T-helper 2 cell treated with Interferon-gamma antibody and Interleukin-4, amounts not matched to agents 5 μg/mL and 100 μg/mL, for 36 hours (primary cell): ENCODE measurements around the gene USF1.

Source experiments
- DNase-seq: peaks from one replicate; pipeline ENCODE4 v3.0.0; 2021; ENCODE audit warnings: low spot score
- H3K27ac Mint-ChIP-seq: one replicate; pipeline ENCODE4 v1.8.0; 2021; ENCODE audit warnings: mild to moderate bottlenecking, mixed read lengths
- H3K27me3 Mint-ChIP-seq: one replicate; pipeline ENCODE4 v1.8.0; 2021; ENCODE audit warnings: low read depth, mixed read lengths
- H3K36me3 Mint-ChIP-seq: one replicate; pipeline ENCODE4 v1.8.0; 2021; ENCODE audit warnings: low read depth, mixed read lengths
- H3K4me1 Mint-ChIP-seq: one replicate; pipeline ENCODE4 v1.8.0; 2021; ENCODE audit warnings: low read depth, mixed read lengths
- H3K4me3 Mint-ChIP-seq: one replicate; pipeline ENCODE4 v1.8.0; 2022; ENCODE audit warnings: mild to moderate bottlenecking, moderate library complexity, mixed read lengths
- H3K9me3 Mint-ChIP-seq: one replicate; pipeline ENCODE4 v1.8.0; 2021; ENCODE audit warnings: mixed read lengths

The USF1 gene

GRCh38 chr1:161083748-161084596 is 38.2 kb upstream of the USF1 start:
- Mint-ChIP-seq H3K36me3 (no peaks in the 10 kb centered on the region), H3K4me1 (peaks cover 6% of the 10 kb centered on the region), H3K27me3 (no peaks in the 10 kb centered on the region), H3K9me3 (no peaks in the 10 kb centered on the region), H3K27ac (no peak overlapping the region), H3K4me3 (no peak overlapping the region)
- DNase-seq: no peak

GRCh38 chr1:161082996-161083747 is 37.4 kb upstream of the USF1 start:
- no peak for DNase-seq
- Mint-ChIP-seq H3K36me3 (no peaks in the 10 kb centered on the region), H3K27me3 (no peaks in the 10 kb centered on the region), H3K4me1 (peaks cover 6% of the 10 kb centered on the region), H3K9me3 (no peaks in the 10 kb centered on the region), H3K27ac (no peak overlapping the region), H3K4me3 (no peak overlapping the region)

GRCh38 chr1:161082483-161082882 is 36.7 kb upstream of the USF1 start:
- H3K4me1 Mint-ChIP-seq: peaks cover 6% of the 10 kb centered on the region
- H3K36me3 Mint-ChIP-seq: no peaks in the 10 kb centered on the region
- H3K4me3 Mint-ChIP-seq: no peak overlapping the region
- H3K27me3 Mint-ChIP-seq: no peaks in the 10 kb centered on the region
- H3K27ac Mint-ChIP-seq: no peak overlapping the region
- no peak for DNase-seq
- H3K9me3 Mint-ChIP-seq: no peaks in the 10 kb centered on the region

- H3K4me1 Mint-ChIP-seq: peaks cover 6% of the 10 kb centered on the region
- no peak for DNase-seq
- no peak overlapping the region for H3K4me3 Mint-ChIP-seq
- H3K27me3 Mint-ChIP-seq: no peaks in the 10 kb centered on the region
- no peak overlapping the region for H3K27ac Mint-ChIP-seq
- H3K9me3 Mint-ChIP-seq: no peaks in the 10 kb centered on the region
- H3K36me3 Mint-ChIP-seq: no peaks in the 10 kb centered on the region
These were observed 35.7 kb upstream of the USF1 start for GRCh38 chr1:161081519-161081918.

GRCh38 chr1:161080441-161081405 is 34.9 kb upstream of the USF1 start:
- Mint-ChIP-seq H3K27me3 (no peaks in the 10 kb centered on the region), H3K4me3 (no peak overlapping the region), H3K27ac (no peak overlapping the region), H3K4me1 (peaks cover 6% of the 10 kb centered on the region), H3K9me3 (no peaks in the 10 kb centered on the region), H3K36me3 (no peaks in the 10 kb centered on the region)
- DNase-seq: no peak

GRCh38 chr1:161079436-161080110 is 33.8 kb upstream of the USF1 start:
- peaks cover 6% of the 10 kb centered on the region for H3K4me1 Mint-ChIP-seq
- no peak for DNase-seq
- no peak overlapping the region for H3K4me3 Mint-ChIP-seq
- H3K27me3 Mint-ChIP-seq: no peaks in the 10 kb centered on the region
- H3K36me3 Mint-ChIP-seq: no peaks in the 10 kb centered on the region
- no peaks in the 10 kb centered on the region for H3K9me3 Mint-ChIP-seq
- no peak overlapping the region for H3K27ac Mint-ChIP-seq

- Mint-ChIP-seq H3K4me3 (no peak overlapping the region), H3K4me1 (peaks cover 10% of the 10 kb centered on the region), H3K27ac (no peak overlapping the region), H3K27me3 (no peaks in the 10 kb centered on the region), H3K36me3 (no peaks in the 10 kb centered on the region), H3K9me3 (no peaks in the 10 kb centered on the region)
- no peak for DNase-seq
These were observed 31.6 kb upstream of the USF1 start for GRCh38 chr1:161077426-161077825.

GRCh38 chr1:161076410-161076809 is 30.6 kb upstream of the USF1 start:
- Mint-ChIP-seq H3K27ac (no peak overlapping the region), H3K4me3 (no peak overlapping the region), H3K9me3 (no peaks in the 10 kb centered on the region), H3K36me3 (no peaks in the 10 kb centered on the region), H3K4me1 (peaks cover 14% of the 10 kb centered on the region), H3K27me3 (no peaks in the 10 kb centered on the region)
- DNase-seq: no peak

- no peak for DNase-seq
- Mint-ChIP-seq H3K4me3 (no peak overlapping the region), H3K4me1 (peaks cover 20% of the 10 kb centered on the region), H3K27ac (peak overlapping the region; percentile 39), H3K9me3 (no peaks in the 10 kb centered on the region), H3K36me3 (no peaks in the 10 kb centered on the region), H3K27me3 (no peaks in the 10 kb centered on the region)
These were observed 29.0 kb upstream of the USF1 start for GRCh38 chr1:161074676-161075368.

- peaks cover 9% of the 10 kb centered on the region for H3K36me3 Mint-ChIP-seq
- no peaks in the 10 kb centered on the region for H3K9me3 Mint-ChIP-seq
- DNase-seq: no peak
- H3K4me3 Mint-ChIP-seq: no peak overlapping the region
- H3K4me1 Mint-ChIP-seq: peaks cover 22% of the 10 kb centered on the region
- peak overlapping the region; percentile 57 for H3K27ac Mint-ChIP-seq
- H3K27me3 Mint-ChIP-seq: no peaks in the 10 kb centered on the region
These were observed 27.8 kb upstream of the USF1 start for GRCh38 chr1:161073474-161074121.

- peaks cover 25% of the 10 kb centered on the region for H3K4me1 Mint-ChIP-seq
- no peaks in the 10 kb centered on the region for H3K27me3 Mint-ChIP-seq
- peaks cover 16% of the 10 kb centered on the region for H3K36me3 Mint-ChIP-seq
- no peak overlapping the region for H3K4me3 Mint-ChIP-seq
- DNase-seq: no peak
- H3K27ac Mint-ChIP-seq: peak overlapping the region; percentile 57
- H3K9me3 Mint-ChIP-seq: no peaks in the 10 kb centered on the region
These were observed 27.1 kb upstream of the USF1 start for GRCh38 chr1:161072751-161073449.

- H3K9me3 Mint-ChIP-seq: no peaks in the 10 kb centered on the region
- H3K36me3 Mint-ChIP-seq: peaks cover 24% of the 10 kb centered on the region
- no peak overlapping the region for H3K4me3 Mint-ChIP-seq
- H3K27me3 Mint-ChIP-seq: no peaks in the 10 kb centered on the region
- DNase-seq: peak; percentile 43
- H3K27ac Mint-ChIP-seq: peak overlapping the region; percentile 15
- peaks cover 33% of the 10 kb centered on the region for H3K4me1 Mint-ChIP-seq
These were observed 26.2 kb upstream of the USF1 start for GRCh38 chr1:161071886-161072371.
